WTC11 (cell line): Measurements from ENCODE around the gene TIMM10.

Experiments used
- JUN ChIP-seq: sonication (generic); formaldehyde crosslinking; IDR thresholded peaks from 2 replicates; pipeline ENCODE4 v1.8.0; 2023; ENCODE audit warnings: mild to moderate bottlenecking, missing genetic modification reagents
- TF ChIP-seq, protein P1 (sequence below): fragments of 200-600 bp; IDR thresholded peaks from 2 replicates; pipeline ENCODE4 v1.8.0; 2022; ENCODE audit warnings: antibody characterized with exemption

DNA sequence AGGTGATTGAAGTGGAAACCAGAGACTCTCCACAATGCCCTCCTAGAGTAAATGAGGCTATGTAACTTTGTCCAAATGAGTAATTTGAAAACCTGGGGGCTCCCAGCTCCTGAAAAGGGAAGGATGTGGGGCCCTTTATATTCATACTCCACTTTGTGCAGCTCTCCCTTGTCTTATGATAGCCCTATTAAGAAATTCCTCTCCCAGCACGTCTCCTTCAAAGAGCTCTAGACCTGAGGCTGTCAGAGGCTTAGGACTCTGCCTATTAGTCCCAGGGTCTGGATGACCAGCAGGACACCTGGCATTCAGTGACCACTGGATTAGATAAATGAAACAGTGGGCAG is 17.1 kb downstream of the TIMM10 start:
- TF ChIP-seq, protein P1, sequence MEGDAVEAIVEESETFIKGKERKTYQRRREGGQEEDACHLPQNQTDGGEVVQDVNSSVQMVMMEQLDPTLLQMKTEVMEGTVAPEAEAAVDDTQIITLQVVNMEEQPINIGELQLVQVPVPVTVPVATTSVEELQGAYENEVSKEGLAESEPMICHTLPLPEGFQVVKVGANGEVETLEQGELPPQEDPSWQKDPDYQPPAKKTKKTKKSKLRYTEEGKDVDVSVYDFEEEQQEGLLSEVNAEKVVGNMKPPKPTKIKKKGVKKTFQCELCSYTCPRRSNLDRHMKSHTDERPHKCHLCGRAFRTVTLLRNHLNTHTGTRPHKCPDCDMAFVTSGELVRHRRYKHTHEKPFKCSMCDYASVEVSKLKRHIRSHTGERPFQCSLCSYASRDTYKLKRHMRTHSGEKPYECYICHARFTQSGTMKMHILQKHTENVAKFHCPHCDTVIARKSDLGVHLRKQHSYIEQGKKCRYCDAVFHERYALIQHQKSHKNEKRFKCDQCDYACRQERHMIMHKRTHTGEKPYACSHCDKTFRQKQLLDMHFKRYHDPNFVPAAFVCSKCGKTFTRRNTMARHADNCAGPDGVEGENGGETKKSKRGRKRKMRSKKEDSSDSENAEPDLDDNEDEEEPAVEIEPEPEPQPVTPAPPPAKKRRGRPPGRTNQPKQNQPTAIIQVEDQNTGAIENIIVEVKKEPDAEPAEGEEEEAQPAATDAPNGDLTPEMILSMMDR: no peak
- no peak for TF ChIP-seq JUN (CRISPR knock-in tag)
